Panc1 (cell line): Measurements from ENCODE around the gene C11orf58. TPM values are rescaled to one million over a fixed set of nuclear protein-coding genes. Genes with fewer than 3 reads are reported as not detected.

Source experiments
- ATAC-seq: fragments of 200-7000 bp; cut with Tn5 transposase; 2 replicates; pipeline ENCODE4 v1.9.1; 2020; ENCODE audit warnings: mild to moderate bottlenecking, moderate library complexity
- BruUV-seq: library from RNA; stranded (reverse); fragments of 400-500 nt; replicated peaks from 2 replicates; lab custom pipeline; 2021; lab: Mats Ljungman, UMichigan
- CTCF ChIA-PET: fragments of 300-600 bp; sonication (Branson Sonifier 250); formaldehyde crosslinking; loops from one replicate; lab custom pipeline; 2022; ENCODE audit warnings: antibody characterized with exemption; lab: Charles Lee
- POLR2A ChIA-PET: fragments of 300-600 bp; sonication (Branson Sonifier 250); formaldehyde crosslinking; loops from one replicate; lab custom pipeline; 2022; ENCODE audit warnings: antibody characterized with exemption; lab: Charles Lee
- DNase-seq: peaks from one replicate; pipeline ENCODE4 v3.0.0-alpha.2; 2010; ENCODE audit warnings: low read depth, low spot score
- H3K27ac ChIP-seq: 2 replicates; pipeline ENCODE4 v1.5.1; 2011; ENCODE audit warnings: mild to moderate bottlenecking, low read length, inconsistent platforms
- H3K27me3 ChIP-seq: fragments of 200-500 bp; sonication (Bioruptor generic); 2 replicates; pipeline ENCODE4 v1.6.0; 2014; ENCODE audit warnings: low read length, inconsistent platforms; ENCODE audit not compliant: control insufficient read depth, insufficient read depth
- H3K36me3 ChIP-seq: fragments of 200-500 bp; sonication (Bioruptor generic); 2 replicates; pipeline ENCODE4 v1.5.1; 2014; ENCODE audit warnings: inconsistent platforms, mild to moderate bottlenecking, low read length, moderate library complexity; ENCODE audit not compliant: control insufficient read depth, insufficient read depth
- H3K4me1 ChIP-seq: 2 replicates; pipeline ENCODE4 v1.5.1; 2011; ENCODE audit warnings: inconsistent platforms, mild to moderate bottlenecking, low read length, moderate library complexity; ENCODE audit not compliant: control insufficient read depth, insufficient read depth
- H3K4me3 ChIP-seq, 2 experiments: 2 replicates each; pipeline ENCODE4 v1.5.1; 2011 to 2012; ENCODE audit warnings: low read depth in 2 of 2, low read length in 2 of 2, mild to moderate bottlenecking in 2 of 2, inconsistent platforms in 1 of 2, moderate library complexity in 1 of 2
- H3K9me3 ChIP-seq: fragments of 200-500 bp; sonication (Bioruptor generic); 2 replicates; pipeline ENCODE4 v1.5.1; 2014; ENCODE audit warnings: low read depth, mild to moderate bottlenecking, inconsistent platforms, low read length, moderate library complexity; ENCODE audit not compliant: control insufficient read depth, insufficient read depth
- CTCF ChIP-seq: fragments of 450-650 bp; IDR thresholded peaks from 2 replicates; pipeline ENCODE4 v1.5.1; 2017; ENCODE audit warnings: mild to moderate bottlenecking
- POLR2AphosphoS5 ChIP-seq: IDR thresholded peaks from 2 replicates; pipeline ENCODE4 v1.6.1; 2012; ENCODE audit warnings: mild to moderate bottlenecking, low read depth, low read length, moderate library complexity
- REST ChIP-seq, 2 experiments: IDR thresholded peaks; 2 replicates each; pipeline ENCODE4 v1.6.1; 2011 to 2012; ENCODE audit warnings: low read depth in 2 of 2, control low read depth in 1 of 2, low read length in 1 of 2, mild to moderate bottlenecking in 1 of 2, moderate library complexity in 1 of 2; ENCODE audit not compliant: insufficient read depth in 1 of 2
- SIN3A ChIP-seq: IDR thresholded peaks from 2 replicates; pipeline ENCODE4 v1.6.1; 2012; ENCODE audit warnings: low read depth, mild to moderate bottlenecking, low read length, moderate library complexity, borderline replicate concordance; ENCODE audit not compliant: insufficient read depth
- TCF7L2 ChIP-seq: IDR thresholded peaks from 2 replicates; pipeline ENCODE4 v1.6.1; 2011; ENCODE audit warnings: mild to moderate bottlenecking, low read depth, low read length, inconsistent platforms
- in situ Hi-C: cut with HindIII; loops from 2 replicates; pipeline ENCODE4 v1.10.0; 2016; ENCODE audit warnings: low sequenced_read_pairs, low pct_unique_long_range_greater_than_20kb
- intact Hi-C: fragments of 100-400 bp; cut with micrococcal nuclease; formaldehyde crosslinking; loops from one replicate; pipeline ENCODE4 v1.10.0; 2022; ENCODE audit not compliant: unreplicated experiment
- total RNA-seq: library from RNA; stranded (reverse); gene quantifications from one replicate; pipeline ENCODE4 v1.2.1, GENCODE V29; 2021; ENCODE audit not compliant: unreplicated experiment

The C11orf58 gene
- total RNA-seq, 1 experiment from 2014 or later = 97.6 TPM

- H3K4me3 ChIP-seq = no peak overlapping the region
- H3K27me3 ChIP-seq = no peaks in the 10 kb centered on the region
- intact Hi-C loops = no loop called here
- H3K27ac ChIP-seq = no peak overlapping the region
- BruUV-seq = no TSS peak
- POLR2A ChIA-PET = no interaction called here
- TF ChIP-seq REST (IDR thresholded peaks at IDR 0.05; ENCODE audit: insufficient read depth in 1 of 2, low read depth in 2 of 2, low read length in 1 of 2) (no peak), SIN3A (no peak), POLR2AphosphoS5 (no peak), CTCF (no peak), TCF7L2 (no peak)
- in situ Hi-C loops = no loop called here
- H3K36me3 ChIP-seq = peaks cover 30% of the 10 kb centered on the region
- no peaks in the 10 kb centered on the region for H3K4me1 ChIP-seq
- no peaks in the 10 kb centered on the region for H3K9me3 ChIP-seq
- no peak for DNase-seq
- CTCF ChIA-PET = no interaction called here
- no peak for ATAC-seq
These were observed 12.0 kb downstream of the C11orf58 start for GRCh38 chr11:16750417-16750816.

GRCh38 chr11:16758382-16759024, 20.1 kb downstream of the C11orf58 start:
- in situ Hi-C loops (no loop called here), intact Hi-C loops (no loop called here)
- Histone ChIP-seq H3K27ac (no peak overlapping the region), H3K9me3 (no peaks in the 10 kb centered on the region), H3K36me3 (peaks cover 8% of the 10 kb centered on the region; the same call in 1 of the 2 replicates), H3K4me1 (no peaks in the 10 kb centered on the region), H3K27me3 (no peaks in the 10 kb centered on the region), H3K4me3 (no peak overlapping the region)
- DNase-seq (no peak), ATAC-seq (no peak)
- ChIA-PET CTCF (no interaction called here), POLR2A (no interaction called here)
- no TSS peak for BruUV-seq
- TF ChIP-seq REST (IDR thresholded peaks at IDR 0.05; ENCODE audit: insufficient read depth in 1 of 2, low read depth in 2 of 2, low read length in 1 of 2) (no peak), POLR2AphosphoS5 (0 out of 2 replicates have a peak, but pooled peaks have one; percentile 23)
